Measurements from ENCODE around the gene RASEF. TPM values are rescaled to one million over a fixed set of nuclear protein-coding genes. Genes with fewer than 3 reads are reported as not detected.
"Not testable (repeated sequence)": the region's sequence is repeated elsewhere in the genome, so short reads cannot be mapped to it uniquely, and the experiment has no call there.

Gene RASEF
- polyA plus RNA-seq, 2 donors = 3.8 to 4.3 TPM

- WGBS, 2 donors = 56 to 65% methylated on average over 1 of the region's 1 CpG
- not testable (repeated sequence) for H3K4me3 ChIP-seq (ENCODE audit: low read depth in 1 of 2, low read length in 2 of 2); H3K9me3 ChIP-seq (ENCODE audit: control insufficient read depth in 2 of 2, insufficient read depth in 1 of 2, low read depth in 1 of 2, low read length in 1 of 2); H3K36me3 ChIP-seq (ENCODE audit: control insufficient read depth in 2 of 2, insufficient read depth in 2 of 2, low read length in 1 of 2); H3K27ac ChIP-seq (ENCODE audit: low read depth in 2 of 2, low read length in 1 of 2); H3K27me3 ChIP-seq (ENCODE audit: control insufficient read depth in 1 of 2, insufficient read depth in 2 of 2, low read length in 2 of 2); H3K4me1 ChIP-seq (ENCODE audit: control insufficient read depth in 2 of 2, insufficient read depth in 2 of 2, low read length in 1 of 2)
These were observed 128.9 kb downstream of the RASEF start for GRCh38 chr9:82934025-82934424.

GRCh38 chr9:82930116-82930515 lies 132.8 kb downstream of the RASEF start:
- H3K4me1 ChIP-seq (ENCODE audit: control insufficient read depth in 2 of 2, insufficient read depth in 2 of 2, low read length in 1 of 2) = no peaks in the 10 kb centered on the region

More at GRCh38 chr9:82930116-82930515, 132.8 kb downstream of the RASEF start:
- Histone ChIP-seq H3K27me3 (ENCODE audit: control insufficient read depth in 1 of 2, insufficient read depth in 2 of 2, low read length in 2 of 2) (no peaks in the 10 kb centered on the region), H3K9me3 (ENCODE audit: control insufficient read depth in 2 of 2, insufficient read depth in 1 of 2, low read depth in 1 of 2, low read length in 1 of 2) (no peaks in the 10 kb centered on the region), H3K4me3 (ENCODE audit: low read depth in 1 of 2, low read length in 2 of 2) (no peak overlapping the region), H3K36me3 (ENCODE audit: control insufficient read depth in 2 of 2, insufficient read depth in 2 of 2, low read length in 1 of 2) (no peaks in the 10 kb centered on the region), H3K27ac (ENCODE audit: low read depth in 2 of 2, low read length in 1 of 2) (no peak overlapping the region)

Data from esophagus (tissue), 2 donors.